H9 (cell line): ENCODE data around the gene NEURL1. TPM values are rescaled to one million over a fixed set of nuclear protein-coding genes. Genes with fewer than 3 reads are reported as not detected.

ENCODE experiments used
- DNase-seq: peaks from one replicate; pipeline ENCODE4 v3.0.0-alpha.2; 2017
- H2AFZ ChIP-seq: one replicate; pipeline ENCODE4 v1.6.1; 2013; ENCODE audit warnings: mild to moderate bottlenecking, low read length, control low read depth, moderate library complexity
- H2AK5ac ChIP-seq: 2 replicates; pipeline ENCODE4 v1.6.1; 2013; ENCODE audit warnings: low read length, control low read depth, mixed read lengths; ENCODE audit not compliant: insufficient read length
- H2BK120ac ChIP-seq: one replicate; pipeline ENCODE4 v1.6.1; 2013; ENCODE audit warnings: low read depth, mild to moderate bottlenecking, low read length, control low read depth, inconsistent platforms; ENCODE audit not compliant: poor library complexity, severe bottlenecking
- H2BK12ac ChIP-seq: 2 replicates; pipeline ENCODE4 v1.6.1; 2013; ENCODE audit warnings: low read length, control low read depth, mixed read lengths, low read depth; ENCODE audit not compliant: insufficient read length
- H2BK15ac ChIP-seq: 2 replicates; pipeline ENCODE4 v1.6.1; 2013; ENCODE audit warnings: low read depth, low read length, control low read depth
- H2BK20ac ChIP-seq: one replicate; pipeline ENCODE4 v1.6.1; 2013; ENCODE audit warnings: low read depth, mild to moderate bottlenecking, low read length, control low read depth, inconsistent platforms; ENCODE audit not compliant: poor library complexity, severe bottlenecking
- H2BK5ac ChIP-seq: 2 replicates; pipeline ENCODE4 v1.6.1; 2013; ENCODE audit warnings: low read length, control low read depth, mixed read lengths; ENCODE audit not compliant: insufficient read length
- H3K14ac ChIP-seq: 2 replicates; pipeline ENCODE4 v1.6.1; 2013; ENCODE audit warnings: low read length, control low read depth; ENCODE audit not compliant: insufficient read depth
- H3K18ac ChIP-seq: 2 replicates; pipeline ENCODE4 v1.6.1; 2013; ENCODE audit warnings: low read depth, mild to moderate bottlenecking, mixed read lengths, low read length, control low read depth; ENCODE audit not compliant: insufficient read length
- H3K23ac ChIP-seq: 2 replicates; pipeline ENCODE4 v1.6.1; 2013; ENCODE audit warnings: low read length, control low read depth, mixed read lengths, low read depth; ENCODE audit not compliant: insufficient read length
- H3K23me2 ChIP-seq: 2 replicates; pipeline ENCODE4 v1.6.1; 2013; ENCODE audit warnings: low read depth, mild to moderate bottlenecking, mixed read lengths, low read length, control low read depth; ENCODE audit not compliant: insufficient read length, poor library complexity, severe bottlenecking
- H3K27ac ChIP-seq: 2 replicates; pipeline ENCODE4 v1.5.1; 2013; ENCODE audit warnings: low read length, control low read depth, mixed read lengths, low read depth; ENCODE audit not compliant: insufficient read length
- H3K27me3 ChIP-seq: 2 replicates; pipeline ENCODE4 v1.6.1; 2013; ENCODE audit warnings: low read length, control low read depth, inconsistent platforms; ENCODE audit not compliant: insufficient read depth
- H3K4ac ChIP-seq: 2 replicates; pipeline ENCODE4 v1.6.1; 2013; ENCODE audit warnings: low read depth, mild to moderate bottlenecking, control low read depth, inconsistent platforms, low read length, moderate library complexity
- H3K4me1 ChIP-seq: 2 replicates; pipeline ENCODE4 v1.6.1; 2013; ENCODE audit warnings: low read length, control low read depth, inconsistent platforms; ENCODE audit not compliant: insufficient read depth
- H3K4me2 ChIP-seq: 2 replicates; pipeline ENCODE4 v1.6.1; 2013; ENCODE audit warnings: low read length, control low read depth, mixed read lengths; ENCODE audit not compliant: insufficient read length, insufficient read depth
- H3K56ac ChIP-seq: 2 replicates; pipeline ENCODE4 v1.6.1; 2013; ENCODE audit warnings: low read depth, mild to moderate bottlenecking, mixed read lengths, low read length, control low read depth; ENCODE audit not compliant: insufficient read length
- H3K79me1 ChIP-seq: 2 replicates; pipeline ENCODE4 v1.6.1; 2013; ENCODE audit warnings: low read depth, mild to moderate bottlenecking, moderate library complexity, low read length, control low read depth, inconsistent platforms; ENCODE audit not compliant: insufficient read depth, poor library complexity, severe bottlenecking
- H3K79me2 ChIP-seq: 2 replicates; pipeline ENCODE4 v1.6.1; 2013; ENCODE audit warnings: low read length, control low read depth, inconsistent platforms; ENCODE audit not compliant: insufficient read depth
- H3K9ac ChIP-seq: 2 replicates; pipeline ENCODE4 v1.6.1; 2013; ENCODE audit warnings: low read length, control low read depth, mixed read lengths; ENCODE audit not compliant: insufficient read length; ENCODE audit errors: extremely low read depth
- H3K9me3 ChIP-seq: one replicate; pipeline ENCODE4 v1.6.1; 2013; ENCODE audit warnings: low read depth, low read length, inconsistent platforms; ENCODE audit not compliant: control insufficient read depth
- H3T11ph ChIP-seq: one replicate; pipeline ENCODE4 v1.6.1; 2013; ENCODE audit warnings: mild to moderate bottlenecking, low read length, control low read depth, inconsistent platforms
- H4K20me1 ChIP-seq: one replicate; pipeline ENCODE4 v1.6.1; 2013; ENCODE audit not compliant: control insufficient read depth, insufficient read length, insufficient read depth
- H4K5ac ChIP-seq: 2 replicates; pipeline ENCODE4 v1.6.1; 2013; ENCODE audit warnings: low read depth, mild to moderate bottlenecking, mixed read lengths, low read length, control low read depth; ENCODE audit not compliant: insufficient read length
- H4K8ac ChIP-seq: replicated peaks from 2 replicates; pipeline ENCODE4 v1.6.1; 2013; ENCODE audit warnings: low read length, control low read depth, mixed read lengths, low read depth; ENCODE audit not compliant: insufficient read length
- H4K91ac ChIP-seq: 2 replicates; pipeline ENCODE4 v1.6.1; 2013; ENCODE audit warnings: low read depth, mild to moderate bottlenecking, moderate library complexity, mixed read lengths, low read length, control low read depth; ENCODE audit not compliant: insufficient read length
- H3K27ac Mint-ChIP-seq, 3 experiments: 2 replicates in 2 of 3; 3 replicates in 1 of 3; pipeline ENCODE4 v1.8.0; 2020 to 2021; ENCODE audit warnings: mixed read lengths in 3 of 3, mild to moderate bottlenecking in 1 of 3, moderate library complexity in 1 of 3
- H3K27me3 Mint-ChIP-seq: 2 replicates; pipeline ENCODE4 v1.8.0; 2021; ENCODE audit warnings: low read depth, mild to moderate bottlenecking, moderate library complexity, mixed read lengths
- H3K36me3 Mint-ChIP-seq, 3 experiments: 2 replicates in 2 of 3; 3 replicates in 1 of 3; pipeline ENCODE4 v1.8.0; 2020 to 2021; ENCODE audit warnings: low read depth in 3 of 3, mixed read lengths in 3 of 3; ENCODE audit not compliant: insufficient read depth in 1 of 3
- H3K4me1 Mint-ChIP-seq, 2 experiments: 2 replicates each; pipeline ENCODE4 v1.8.0; 2020; ENCODE audit warnings: mixed read lengths in 2 of 2
- H3K4me3 Mint-ChIP-seq, 2 experiments: 2 replicates in 1 of 2; 3 replicates in 1 of 2; pipeline ENCODE4 v1.8.0; 2020 to 2021; ENCODE audit warnings: mild to moderate bottlenecking in 2 of 2, mixed read lengths in 2 of 2, moderate library complexity in 1 of 2
- H3K9me3 Mint-ChIP-seq, 2 experiments: 2 replicates in 1 of 2; 3 replicates in 1 of 2; pipeline ENCODE4 v1.8.0; 2020; ENCODE audit warnings: mild to moderate bottlenecking in 2 of 2, mixed read lengths in 2 of 2, moderate library complexity in 1 of 2
- WGBS: extraction: QIAGEN DNeasy Blood & Tissue Kit; methylation state at CpG from one replicate; pipeline ENCODE4 v1.1.7; 2013; ENCODE audit warnings: missing lambda C conversion rate, low lambda C conversion rate, mixed read lengths; ENCODE audit not compliant: insufficient read length; ENCODE audit errors: extremely low coverage; 5-methylcytosine and 5-hydroxymethylcytosine counted together
- total RNA-seq: library from RNA; stranded (reverse); gene quantifications from 2 replicates; pipeline ENCODE4 v1.2.1, GENCODE V29; 2021
- TF ChIP-seq, protein P1 (sequence below): fragments of 200-600 bp; sonication (generic); conservative IDR thresholded peaks from 3 replicates; pipeline ENCODE4 v1.8.0; 2021; ENCODE audit warnings: antibody characterized with exemption, mild to moderate bottlenecking

The NEURL1 gene
- total RNA-seq, 1 experiment from 2014 or later = 1.2 TPM

DNA sequence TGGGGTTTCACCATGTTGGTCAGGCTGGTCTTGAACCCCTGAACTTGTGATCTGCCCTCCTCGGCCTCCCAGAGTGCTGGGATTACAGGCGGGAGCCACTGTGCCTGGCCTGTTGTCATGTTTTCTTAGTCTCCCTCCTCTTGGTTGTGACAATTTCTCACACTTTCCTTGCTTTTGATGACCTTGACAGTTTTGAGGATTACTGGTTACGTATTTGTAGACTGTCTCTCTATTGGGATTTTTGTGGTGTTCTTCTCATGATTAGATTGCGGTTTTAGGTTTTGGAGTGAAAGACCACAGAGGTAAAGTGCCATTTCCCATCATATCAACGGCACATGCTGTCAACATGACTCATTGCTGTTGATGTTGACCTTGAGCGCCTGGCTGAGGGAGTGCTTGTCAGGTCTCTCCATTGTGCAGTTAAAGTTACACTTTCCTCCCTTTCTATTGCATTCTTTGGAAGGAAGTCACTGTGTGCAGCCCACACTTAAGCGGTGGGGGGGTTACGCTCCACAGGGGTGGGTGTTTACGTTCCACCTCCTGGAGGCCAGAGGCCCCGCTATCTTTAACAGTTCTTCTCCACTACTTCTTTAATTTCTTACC, 10.8 kb downstream of the NEURL1 start:
- Mint-ChIP-seq H3K27ac (no peak overlapping the region), H3K4me3 (no peak overlapping the region), H3K4me1 (peaks cover 14 to 28% of the 10 kb centered on the region in 2 experiments), H3K9me3 (no peaks in the 10 kb centered on the region), H3K27me3 (peaks cover 3% of the 10 kb centered on the region), H3K36me3 (no peaks in the 10 kb centered on the region)
- Histone ChIP-seq H3K9ac (no peak overlapping the region), H4K91ac (no peak overlapping the region), H3T11ph (no peak overlapping the region), H3K79me2 (no peaks in the 10 kb centered on the region), H4K5ac (no peak overlapping the region), H4K20me1 (no peaks in the 10 kb centered on the region), H3K23me2 (no peaks in the 10 kb centered on the region), H3K27ac (no peak overlapping the region), H2BK20ac (no peak overlapping the region), H2AK5ac (no peak overlapping the region), H3K9me3 (no peaks in the 10 kb centered on the region), H3K4me2 (no peak overlapping the region), H2BK120ac (no peak overlapping the region), H4K8ac (no peak overlapping the region), H3K23ac (no peak overlapping the region), H3K4ac (no peak overlapping the region), H3K79me1 (no peaks in the 10 kb centered on the region), H3K18ac (no peak overlapping the region), H2BK5ac (no peak overlapping the region), H3K27me3 (no peaks in the 10 kb centered on the region), H3K56ac (no peak overlapping the region), H2BK12ac (no peak overlapping the region), H2BK15ac (no peak overlapping the region), H2AFZ (no peak overlapping the region), H3K4me1 (no peaks in the 10 kb centered on the region), H3K14ac (no peak overlapping the region)
- no peak for DNase-seq
- TF ChIP-seq, protein P1, sequence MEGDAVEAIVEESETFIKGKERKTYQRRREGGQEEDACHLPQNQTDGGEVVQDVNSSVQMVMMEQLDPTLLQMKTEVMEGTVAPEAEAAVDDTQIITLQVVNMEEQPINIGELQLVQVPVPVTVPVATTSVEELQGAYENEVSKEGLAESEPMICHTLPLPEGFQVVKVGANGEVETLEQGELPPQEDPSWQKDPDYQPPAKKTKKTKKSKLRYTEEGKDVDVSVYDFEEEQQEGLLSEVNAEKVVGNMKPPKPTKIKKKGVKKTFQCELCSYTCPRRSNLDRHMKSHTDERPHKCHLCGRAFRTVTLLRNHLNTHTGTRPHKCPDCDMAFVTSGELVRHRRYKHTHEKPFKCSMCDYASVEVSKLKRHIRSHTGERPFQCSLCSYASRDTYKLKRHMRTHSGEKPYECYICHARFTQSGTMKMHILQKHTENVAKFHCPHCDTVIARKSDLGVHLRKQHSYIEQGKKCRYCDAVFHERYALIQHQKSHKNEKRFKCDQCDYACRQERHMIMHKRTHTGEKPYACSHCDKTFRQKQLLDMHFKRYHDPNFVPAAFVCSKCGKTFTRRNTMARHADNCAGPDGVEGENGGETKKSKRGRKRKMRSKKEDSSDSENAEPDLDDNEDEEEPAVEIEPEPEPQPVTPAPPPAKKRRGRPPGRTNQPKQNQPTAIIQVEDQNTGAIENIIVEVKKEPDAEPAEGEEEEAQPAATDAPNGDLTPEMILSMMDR = no peak
- no CpG with 5 or more reads among the region's 10 CpGs for WGBS
